Endometrial microvascular endothelial cells (primary cell): ENCODE results near the gene APLF. TPM values are rescaled to one million over a fixed set of nuclear protein-coding genes. Genes with fewer than 3 reads are reported as not detected.
"Not testable (repeated sequence)": the region's sequence is repeated elsewhere in the genome, so short reads cannot be mapped to it uniquely, and the experiment has no call there.

Source experiments
- in situ Hi-C: cut with HindIII; loops from 2 replicates; pipeline ENCODE4 v1.10.0; 2017; ENCODE audit warnings: low sequenced_read_pairs, low pct_unique_long_range_greater_than_20kb; ENCODE audit errors: inconsistent ontology term
- total RNA-seq: library from RNA; depleted of rRNA; stranded (reverse); fragments of >200 nt; gene quantifications from one replicate; pipeline ENCODE4 v1.2.3, GENCODE V29; 2015; ENCODE audit errors: inconsistent ontology term

Gene APLF
- total RNA-seq, 1 donor from 2014 or later = 1.0 TPM

DNA sequence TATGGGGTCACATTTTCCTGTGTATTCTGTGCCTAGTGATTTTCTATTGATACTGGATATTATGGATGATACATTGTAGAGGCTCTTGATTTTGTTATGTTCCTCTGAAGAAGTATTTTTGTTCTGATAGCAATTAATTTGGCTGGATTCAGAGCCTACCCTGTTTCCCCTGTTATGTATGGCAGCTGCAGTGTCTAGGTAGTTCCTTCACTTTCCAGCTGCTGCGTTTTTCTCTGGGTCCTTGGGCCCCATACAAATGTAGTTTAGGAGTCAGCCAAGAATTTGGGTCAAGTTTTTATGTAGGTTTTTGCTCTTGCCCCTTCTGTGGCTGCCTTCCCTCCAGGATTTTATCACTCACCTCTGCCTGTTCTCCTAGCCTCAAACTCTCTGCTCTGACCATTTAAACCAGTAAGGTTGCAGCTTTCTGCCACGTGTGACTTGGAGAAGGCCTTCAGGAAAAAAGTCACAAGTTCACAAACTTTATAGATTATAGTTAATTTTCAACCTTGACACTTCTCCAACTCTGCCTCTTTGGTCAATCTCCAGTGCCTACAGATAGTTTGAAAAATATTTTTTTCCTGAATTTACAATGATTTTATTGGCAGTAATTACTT is 47.0 kb downstream of the APLF start:
- in situ Hi-C loops = no loop called here

- in situ Hi-C loops = no loop called here
Measured at GRCh38 chr2:68516051-68516955, 48.9 kb downstream of the APLF start.

GRCh38 chr2:68519236-68519635 is 51.9 kb downstream of the APLF start:
- in situ Hi-C loops = no loop called here

GRCh38 chr2:68521037-68521436 is 53.7 kb downstream of the APLF start:
- in situ Hi-C loops = no loop called here

DNA sequence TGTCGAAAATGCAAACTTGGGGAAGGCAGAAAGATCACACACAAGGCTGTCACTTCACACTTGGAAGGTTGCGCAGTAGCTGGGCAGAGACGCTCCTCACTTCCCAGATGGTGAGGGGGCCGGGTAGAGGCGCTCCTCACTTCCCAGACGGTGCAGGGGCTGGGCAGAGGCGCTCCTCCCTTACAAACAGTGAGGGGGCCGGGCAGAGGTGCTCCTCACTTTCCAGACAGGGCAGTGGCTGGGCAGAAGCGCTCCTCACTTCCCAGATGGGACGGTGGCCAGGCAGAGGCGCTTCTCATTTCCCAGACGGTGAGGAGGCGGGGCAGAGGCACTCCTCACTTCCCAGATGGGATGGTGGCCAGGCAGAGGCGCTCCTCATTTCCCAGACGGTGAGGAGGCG is 59.6 kb downstream of the APLF start:
- in situ Hi-C loops = not testable (repeated sequence)

- in situ Hi-C loops = not testable (repeated sequence)
Measured at GRCh38 chr2:68527343-68528081, 60.1 kb downstream of the APLF start.

DNA sequence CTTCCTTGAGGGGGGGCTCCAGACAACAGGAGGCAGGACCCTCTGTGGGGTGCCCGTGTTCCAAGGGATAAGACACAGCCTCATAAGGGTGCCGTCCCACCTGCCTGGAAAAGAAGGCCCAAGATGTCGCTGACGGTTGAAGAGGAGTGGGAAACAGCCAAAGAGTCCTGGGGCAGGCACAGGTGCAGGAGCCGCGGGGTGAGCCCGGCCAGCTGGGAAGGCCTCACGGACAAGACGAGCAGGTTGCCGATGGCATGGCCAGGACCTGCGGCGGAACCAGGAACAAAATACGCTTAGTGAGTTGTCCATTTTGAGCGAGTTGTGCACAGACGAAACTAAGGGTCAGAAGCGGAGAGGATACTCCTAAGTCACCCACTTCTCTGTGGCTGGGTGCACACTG is 61.8 kb downstream of the APLF start:
- in situ Hi-C loops = not testable (repeated sequence)

DNA sequence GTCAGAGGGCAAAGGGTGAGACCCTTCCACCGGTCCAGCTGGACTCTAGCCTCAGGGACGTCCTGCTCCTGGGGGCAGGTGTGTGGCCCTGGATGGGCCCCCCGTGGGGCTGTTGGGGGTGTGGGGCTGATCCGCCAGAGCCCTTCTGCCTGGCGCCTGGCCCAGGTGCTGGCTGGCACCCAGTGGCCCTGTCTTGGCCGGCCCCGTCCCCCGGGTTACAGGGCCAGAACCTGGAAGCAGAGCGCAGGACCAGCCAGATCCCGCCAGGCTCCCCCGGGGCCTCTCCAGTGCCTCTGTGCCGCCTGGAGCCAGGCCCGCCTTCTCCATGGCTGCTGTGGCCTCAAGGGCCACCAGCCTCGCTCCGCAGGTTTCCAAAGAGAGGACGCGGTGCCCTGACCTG is 62.3 kb downstream of the APLF start:
- in situ Hi-C loops = not testable (repeated sequence)

- in situ Hi-C loops = no loop called here
Measured at GRCh38 chr2:68536000-68536399, 68.6 kb downstream of the APLF start.

- in situ Hi-C loops = no loop called here
Measured at GRCh38 chr2:68537011-68537410, 69.6 kb downstream of the APLF start.

DNA sequence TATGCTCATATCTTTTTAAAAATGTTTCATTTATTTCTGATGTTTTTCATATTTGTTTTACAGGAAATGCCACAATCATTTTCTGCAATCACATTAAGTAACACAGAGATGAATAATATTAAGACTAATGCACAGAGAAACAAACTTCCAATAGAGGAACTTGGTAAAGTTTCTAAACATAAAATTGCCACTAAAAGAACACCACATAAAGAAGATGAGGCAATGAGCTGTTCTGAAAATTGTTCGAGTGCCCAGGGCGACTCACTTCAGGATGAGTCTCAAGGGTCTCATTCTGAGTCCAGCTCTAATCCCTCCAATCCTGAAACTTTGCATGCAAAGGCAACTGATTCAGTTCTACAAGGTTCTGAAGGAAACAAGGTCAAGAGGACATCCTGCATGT is 70.4 kb downstream of the APLF start:
- in situ Hi-C loops = no loop called here

DNA sequence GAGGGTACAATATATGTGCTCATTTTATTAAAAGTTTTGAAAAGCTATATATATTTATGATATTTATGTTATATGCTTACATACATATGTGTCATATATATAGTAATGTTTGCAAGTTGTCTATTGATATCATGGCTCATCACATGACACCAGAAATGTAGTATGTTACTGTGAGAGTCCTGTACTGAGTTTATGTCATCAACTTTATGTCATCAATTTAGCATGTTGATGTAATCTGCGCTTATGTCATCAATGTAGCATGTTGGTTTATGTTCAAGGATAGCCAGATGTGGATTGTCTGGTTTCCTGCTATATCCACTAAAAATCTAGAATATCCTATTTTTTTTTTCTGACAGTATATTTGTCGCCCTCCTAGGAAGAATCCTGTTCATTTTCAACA is 77.4 kb downstream of the APLF start:
- in situ Hi-C loops = no loop called here

DNA sequence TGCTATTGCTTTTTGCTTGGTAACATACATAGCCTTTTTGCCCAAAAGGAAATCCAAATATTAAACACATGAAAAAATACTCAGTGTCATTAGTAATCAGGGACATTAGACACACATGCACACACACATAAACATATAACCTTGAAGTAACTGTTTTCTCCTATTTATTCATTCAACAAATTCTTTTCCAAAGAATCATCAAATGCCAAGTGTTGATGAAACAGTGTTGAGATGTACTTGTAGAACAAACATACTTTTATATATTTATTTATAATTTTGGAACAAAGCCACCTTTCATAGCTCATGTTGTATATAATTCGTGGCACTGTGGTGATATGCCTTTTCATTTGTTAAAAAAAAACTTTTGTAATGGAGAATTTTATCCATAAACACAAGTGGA is 81.0 kb downstream of the APLF start:
- in situ Hi-C loops = no loop called here

- in situ Hi-C loops = no loop called here
Measured at GRCh38 chr2:68553098-68553497, 85.7 kb downstream of the APLF start.

GRCh38 chr2:68555425-68556206 is 88.2 kb downstream of the APLF start:
- in situ Hi-C loops = not testable (repeated sequence)

GRCh38 chr2:68556381-68556780 is 89.0 kb downstream of the APLF start:
- in situ Hi-C loops = no loop called here

GRCh38 chr2:68558576-68558975 is 91.2 kb downstream of the APLF start:
- in situ Hi-C loops = no loop called here

GRCh38 chr2:68559692-68560091 is 92.3 kb downstream of the APLF start:
- in situ Hi-C loops = no loop called here

GRCh38 chr2:68560545-68560944 is 93.2 kb downstream of the APLF start:
- in situ Hi-C loops = no loop called here
